Fibroblast of pulmonary artery (primary cell): Measurements from ENCODE around the gene ZNF423.

Experiments used
- DNase-seq: peaks from one replicate; pipeline ENCODE4 v3.0.0-alpha.2; 2010; ENCODE audit warnings: low read depth
- H3K4me3 ChIP-seq: replicated peaks from 2 replicates; pipeline ENCODE4 v1.5.1; 2011; ENCODE audit warnings: low read depth, mild to moderate bottlenecking, control low read depth, low read length, moderate library complexity
- TF ChIP-seq, protein P1 (sequence below): IDR thresholded peaks from 2 replicates; pipeline ENCODE4 v1.5.1; 2011; ENCODE audit warnings: mild to moderate bottlenecking, control low read depth, low read length, inconsistent platforms; ENCODE audit errors: missing control alignments

ZNF423 gene

DNA sequence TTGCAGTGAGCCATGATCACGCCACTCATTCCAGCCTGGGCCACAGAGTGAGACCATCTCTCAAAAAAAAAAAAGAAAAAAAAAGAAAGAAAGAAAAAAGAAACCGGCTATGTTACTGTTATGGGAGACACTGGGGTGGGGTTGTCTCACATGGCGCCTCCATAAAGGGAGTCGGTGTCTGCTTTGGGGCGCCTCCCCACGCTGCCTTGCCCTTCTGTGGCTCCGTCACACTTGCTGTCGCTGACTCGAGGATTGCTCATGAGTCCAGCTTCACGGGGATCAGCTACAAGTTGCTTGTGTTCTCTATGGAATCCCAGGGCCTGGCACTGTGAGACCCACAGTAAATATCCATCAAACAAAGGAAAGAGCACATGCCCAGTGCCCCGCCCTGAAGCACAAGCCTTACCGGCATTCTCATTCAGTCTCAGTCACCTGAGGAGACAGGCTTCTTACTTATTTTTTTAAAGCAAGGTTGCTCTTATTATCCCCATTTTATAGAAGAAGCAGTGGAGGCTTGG, 40.6 kb upstream of the ZNF423 start:
- no peak overlapping the region for H3K4me3 ChIP-seq
- TF ChIP-seq, protein P1, sequence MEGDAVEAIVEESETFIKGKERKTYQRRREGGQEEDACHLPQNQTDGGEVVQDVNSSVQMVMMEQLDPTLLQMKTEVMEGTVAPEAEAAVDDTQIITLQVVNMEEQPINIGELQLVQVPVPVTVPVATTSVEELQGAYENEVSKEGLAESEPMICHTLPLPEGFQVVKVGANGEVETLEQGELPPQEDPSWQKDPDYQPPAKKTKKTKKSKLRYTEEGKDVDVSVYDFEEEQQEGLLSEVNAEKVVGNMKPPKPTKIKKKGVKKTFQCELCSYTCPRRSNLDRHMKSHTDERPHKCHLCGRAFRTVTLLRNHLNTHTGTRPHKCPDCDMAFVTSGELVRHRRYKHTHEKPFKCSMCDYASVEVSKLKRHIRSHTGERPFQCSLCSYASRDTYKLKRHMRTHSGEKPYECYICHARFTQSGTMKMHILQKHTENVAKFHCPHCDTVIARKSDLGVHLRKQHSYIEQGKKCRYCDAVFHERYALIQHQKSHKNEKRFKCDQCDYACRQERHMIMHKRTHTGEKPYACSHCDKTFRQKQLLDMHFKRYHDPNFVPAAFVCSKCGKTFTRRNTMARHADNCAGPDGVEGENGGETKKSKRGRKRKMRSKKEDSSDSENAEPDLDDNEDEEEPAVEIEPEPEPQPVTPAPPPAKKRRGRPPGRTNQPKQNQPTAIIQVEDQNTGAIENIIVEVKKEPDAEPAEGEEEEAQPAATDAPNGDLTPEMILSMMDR, result no peak
- DNase-seq, result no peak

DNA sequence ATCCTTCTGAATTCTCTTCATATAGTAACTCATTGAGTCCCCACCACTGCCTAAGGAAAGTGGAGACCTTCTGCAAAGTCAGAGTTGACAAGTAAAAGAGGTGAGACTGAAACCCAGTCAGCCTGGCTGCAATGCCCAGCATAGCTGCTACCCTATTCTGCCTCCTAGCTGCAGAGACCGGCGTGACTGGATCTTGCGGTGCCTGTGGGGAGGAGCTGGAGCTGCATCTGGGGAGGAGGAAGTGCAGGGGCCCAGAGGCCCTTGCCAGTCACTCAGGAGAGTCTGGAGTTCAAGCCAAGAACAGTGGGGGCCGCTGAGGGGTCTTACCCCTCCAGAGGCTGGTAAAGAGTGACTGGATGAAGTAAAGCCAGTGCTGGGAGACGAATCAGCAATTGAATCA, 35.0 kb upstream of the ZNF423 start:
- no peak overlapping the region for H3K4me3 ChIP-seq
- TF ChIP-seq, protein P1, result peak; percentile 32
- DNase-seq, result peak; percentile 9

DNA sequence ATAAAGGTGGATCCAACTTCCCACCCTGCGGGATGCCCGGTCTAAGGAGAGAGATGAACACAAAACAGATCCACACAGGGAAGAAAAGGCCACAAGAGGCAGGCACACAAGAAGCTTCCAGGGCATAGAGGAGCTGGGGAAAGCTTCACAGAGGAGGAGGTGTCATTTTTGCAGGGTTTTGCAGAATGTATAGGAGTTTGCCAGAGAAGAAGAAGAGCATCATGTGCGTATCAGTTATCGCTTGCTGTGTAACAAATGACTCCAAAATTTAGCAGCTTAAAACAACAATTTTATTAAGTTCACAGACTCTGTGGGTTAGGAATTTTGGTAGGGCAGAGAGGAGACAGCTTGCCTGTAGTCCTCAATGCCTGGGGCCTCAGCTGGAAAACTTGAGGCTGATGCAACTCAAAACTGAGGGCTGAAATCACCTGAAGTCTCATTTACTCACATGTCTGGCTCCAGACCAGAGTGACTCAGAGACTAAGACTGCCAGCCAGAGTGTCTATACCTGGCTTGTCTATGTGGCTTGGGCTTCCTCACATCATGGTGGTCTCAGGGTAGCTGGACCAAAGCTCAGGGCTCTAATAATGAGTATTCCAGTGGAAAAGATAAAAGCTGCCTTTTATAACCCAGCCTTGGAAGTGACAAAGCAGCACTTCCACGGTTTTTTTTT, 33.9 kb upstream of the ZNF423 start:
- H3K4me3 ChIP-seq, result no peak overlapping the region
- TF ChIP-seq, protein P1, result no peak
- DNase-seq, result peak; percentile 8

DNA sequence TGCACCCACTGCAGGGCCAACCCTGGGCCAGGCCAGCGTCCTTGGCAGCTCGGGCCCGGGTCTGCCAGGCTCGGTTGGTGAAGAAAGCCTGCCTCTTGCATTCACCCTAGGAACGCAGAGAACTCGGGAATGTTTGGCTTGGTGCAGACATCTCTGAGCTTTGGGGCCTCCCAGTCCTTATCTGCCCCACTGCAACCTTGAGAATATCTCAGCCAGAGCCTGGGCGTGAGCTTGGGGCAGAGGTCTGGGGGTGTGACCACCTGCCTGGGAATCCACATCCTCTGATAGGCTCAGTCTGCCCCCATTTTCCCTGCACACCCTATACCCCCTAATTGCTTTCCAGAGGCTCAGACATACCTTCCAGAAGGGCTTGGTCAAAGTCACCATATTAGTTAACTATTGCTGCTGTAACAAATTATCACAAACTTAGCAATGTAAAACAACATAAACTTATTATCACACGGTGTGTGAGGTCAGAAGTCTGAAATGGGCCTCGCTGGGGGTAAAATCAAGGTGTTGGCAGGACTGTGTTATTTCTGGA, 30.7 kb upstream of the ZNF423 start:
- TF ChIP-seq, protein P1, result no peak
- no peak for DNase-seq
- H3K4me3 ChIP-seq, result no peak overlapping the region

DNA sequence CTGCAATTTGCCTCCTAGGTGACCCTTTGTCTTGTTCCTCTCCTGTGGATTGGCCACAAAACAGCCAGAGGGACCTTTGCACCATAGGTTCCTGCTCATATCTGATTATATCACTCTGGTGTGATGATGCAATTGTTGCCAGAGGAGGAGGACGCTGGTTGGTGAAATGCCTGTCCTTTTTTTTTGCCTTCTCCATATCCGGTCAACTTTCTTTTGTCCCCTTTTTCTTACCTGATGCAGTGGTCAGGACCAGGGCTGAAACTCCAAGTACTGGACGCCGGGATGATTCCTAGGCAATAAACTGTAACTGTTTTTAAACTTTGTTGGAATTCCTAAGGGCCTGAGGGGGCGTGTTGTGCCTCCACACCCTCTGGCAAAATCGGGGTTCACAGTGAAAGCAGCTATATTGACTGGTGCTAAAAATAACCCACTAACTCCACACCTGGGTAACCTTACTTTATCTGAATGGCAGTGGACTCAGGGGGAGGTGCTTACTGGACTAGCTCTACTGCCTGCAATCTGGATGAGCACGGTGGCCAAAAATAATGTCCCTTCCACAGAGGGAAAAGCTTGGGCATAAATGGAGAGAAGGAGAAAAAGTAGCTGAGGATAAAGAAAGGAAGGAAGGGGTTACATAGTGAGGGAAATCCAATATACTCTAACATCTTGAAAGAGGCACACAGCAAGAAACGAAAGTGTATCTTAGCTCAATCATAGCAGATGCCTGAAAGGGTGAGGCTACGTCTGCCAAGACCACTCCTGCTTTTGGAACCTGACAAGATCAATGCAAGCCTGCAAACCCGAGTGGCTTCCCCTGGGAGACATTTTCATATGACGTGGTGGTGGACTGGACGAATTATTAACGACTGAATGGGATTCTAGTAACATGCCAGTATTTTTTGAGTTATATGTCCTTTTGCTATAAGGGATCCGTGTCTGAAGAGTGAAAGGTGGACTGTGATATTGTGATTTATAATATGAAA, 28.4 kb upstream of the ZNF423 start:
- DNase-seq, result no peak
- TF ChIP-seq, protein P1, result no peak

DNA sequence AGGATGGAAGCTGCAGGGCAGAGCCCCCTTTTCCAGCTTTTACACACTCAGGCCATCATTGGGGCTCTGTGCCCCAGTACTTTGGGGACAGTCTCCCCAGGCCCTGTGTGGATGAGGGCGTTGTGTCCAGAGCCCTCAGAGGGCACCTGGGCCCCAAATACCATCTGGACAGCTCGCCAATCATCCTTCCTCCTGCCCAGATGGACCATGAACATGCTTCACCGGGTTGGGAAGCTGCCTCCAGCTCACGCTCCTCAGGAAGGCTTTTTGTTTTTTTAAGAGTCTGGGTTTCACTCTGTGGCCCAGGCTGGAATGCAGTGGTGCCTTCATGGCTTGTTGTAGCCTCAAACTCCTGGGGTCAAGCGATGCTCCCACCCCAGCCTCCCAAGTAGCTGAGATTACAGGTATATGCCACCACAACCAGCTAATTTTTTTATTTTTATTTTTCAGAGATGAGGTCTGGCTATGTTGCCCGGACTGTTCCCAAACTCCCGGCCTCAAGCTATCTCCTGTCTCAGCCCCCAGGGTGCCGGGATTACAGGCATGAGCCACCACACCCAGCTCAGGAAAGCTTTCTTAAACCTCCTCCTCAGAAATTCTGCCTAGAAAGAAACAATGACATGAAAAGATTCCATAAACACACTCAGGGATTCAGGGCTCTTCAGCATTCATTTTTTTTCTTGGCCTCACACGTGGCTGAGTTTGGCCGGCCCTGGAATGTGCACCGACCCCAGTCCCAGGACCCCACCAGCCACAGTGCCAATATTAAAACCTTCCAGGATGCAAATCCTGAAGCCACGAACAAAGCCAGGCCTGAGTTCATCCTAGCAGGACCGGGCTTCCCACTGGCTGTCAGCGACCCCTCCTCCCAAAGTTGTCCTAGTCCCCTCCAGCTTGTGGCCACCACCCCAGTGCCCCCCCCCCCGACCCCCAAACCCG, 27.4 kb upstream of the ZNF423 start:
- TF ChIP-seq, protein P1, result no peak
- no peak overlapping the region for H3K4me3 ChIP-seq
- no peak for DNase-seq

More for the DNA sequence above, 28.4 kb upstream of the ZNF423 start:
- no peak overlapping the region for H3K4me3 ChIP-seq
